A673 (cell line): ENCODE data around the gene FECH. TPM values are rescaled to one million over a fixed set of nuclear protein-coding genes. Genes with fewer than 3 reads are reported as not detected.
A peak's percentile ranks its signal among the peaks of the same experiment; 100 is the strongest.
"Not testable (repeated sequence)": the region's sequence is repeated elsewhere in the genome, so short reads cannot be mapped to it uniquely, and the experiment has no call there.

Source experiments
- BruUV-seq: library from RNA; stranded (reverse); fragments of 400-500 nt; replicated peaks from 2 replicates; lab custom pipeline; 2021; lab: Mats Ljungman, UMichigan
- CTCF ChIA-PET: fragments of 300-600 bp; sonication (Branson Sonifier 250); formaldehyde crosslinking; loops from one replicate; lab custom pipeline; 2022; ENCODE audit warnings: antibody characterized with exemption; lab: Charles Lee
- POLR2A ChIA-PET: fragments of 300-600 bp; sonication (Branson Sonifier 250); formaldehyde crosslinking; loops from one replicate; lab custom pipeline; 2022; ENCODE audit warnings: antibody characterized with exemption; ENCODE audit not compliant: low non-redundant PET; lab: Charles Lee
- DNase-seq: peaks from one replicate; pipeline ENCODE4 v3.0.0-alpha.2; 2015; ENCODE audit warnings: low spot score
- H3K27ac ChIP-seq: fragments of 200-600 bp; sonication (generic); 2 replicates; pipeline ENCODE4 v1.5.1; 2016; ENCODE audit warnings: mixed run types, low read depth, mild to moderate bottlenecking, mixed read lengths, antibody characterized with exemption, low read length; ENCODE audit not compliant: poor library complexity, severe bottlenecking
- H3K27me3 ChIP-seq: fragments of 200-600 bp; sonication (generic); replicated peaks from 2 replicates; pipeline ENCODE4 v1.6.1; 2017; ENCODE audit warnings: mixed run types, low read depth, mild to moderate bottlenecking, mixed read lengths, antibody characterized with exemption, low read length; ENCODE audit not compliant: insufficient read depth, poor library complexity
- H3K36me3 ChIP-seq: fragments of 200-600 bp; sonication (generic); 2 replicates; pipeline ENCODE4 v1.6.1; 2016; ENCODE audit warnings: mixed run types, mild to moderate bottlenecking, mixed read lengths, antibody characterized with exemption, low read length; ENCODE audit not compliant: insufficient read depth, poor library complexity, severe bottlenecking
- H3K4me1 ChIP-seq: fragments of 200-600 bp; sonication (generic); 2 replicates; pipeline ENCODE4 v1.6.1; 2017; ENCODE audit warnings: mixed run types, mild to moderate bottlenecking, mixed read lengths, antibody characterized with exemption, low read length; ENCODE audit not compliant: insufficient read depth, poor library complexity, severe bottlenecking
- H3K4me3 ChIP-seq: fragments of 200-600 bp; sonication (generic); 2 replicates; pipeline ENCODE4 v1.5.1; 2016; ENCODE audit warnings: low read depth, mixed run types, mild to moderate bottlenecking, mixed read lengths, low read length; ENCODE audit not compliant: poor library complexity, severe bottlenecking
- H3K9me3 ChIP-seq: fragments of 200-600 bp; sonication (generic); 2 replicates; pipeline ENCODE4 v1.6.1; 2016; ENCODE audit warnings: mixed run types, low read depth, mild to moderate bottlenecking, mixed read lengths, antibody characterized with exemption, low read length; ENCODE audit not compliant: poor library complexity, severe bottlenecking
- CTCF ChIP-seq: fragments of 300-800, 200-600 bp; sonication (generic); conservative IDR thresholded peaks from 2 replicates; pipeline ENCODE4 v1.5.1; 2017; ENCODE audit warnings: low read depth, mild to moderate bottlenecking, antibody characterized with exemption, low read length, moderate library complexity, mixed read lengths
- EZH2 ChIP-seq: fragments of 200-600 bp; sonication (generic); IDR thresholded peaks from 2 replicates; pipeline ENCODE4 v1.6.1; 2017; ENCODE audit warnings: borderline replicate concordance, low read depth, mild to moderate bottlenecking, mixed read lengths, antibody characterized with exemption, low read length; ENCODE audit not compliant: poor library complexity, severe bottlenecking
- intact Hi-C: fragments of 100-400 bp; cut with micrococcal nuclease; formaldehyde crosslinking; loops from one replicate; pipeline ENCODE4 v1.10.0; 2022; ENCODE audit not compliant: unreplicated experiment
- total RNA-seq: library from RNA; stranded (reverse); gene quantifications from 2 replicates; pipeline ENCODE4 v1.2.3, GENCODE V29; 2021

The FECH gene
- total RNA-seq, 1 experiment from 2014 or later, result 65.4 TPM

- H3K9me3 ChIP-seq, result no peaks in the 10 kb centered on the region
- peaks cover 26% of the 10 kb centered on the region for H3K36me3 ChIP-seq
- H3K27ac ChIP-seq, result no peak overlapping the region
- no peaks in the 10 kb centered on the region for H3K27me3 ChIP-seq
- no peaks in the 10 kb centered on the region for H3K4me1 ChIP-seq
- no TSS peak for BruUV-seq
- DNase-seq, result no peak
- no peak for TF ChIP-seq EZH2
- TF ChIP-seq CTCF, result no peak
- ChIA-PET POLR2A (interaction anchor here (0.7 kb wide), 1 partner anchor 27 kb away, joined by 4 read pairs; no protein-coding TSS in a partner anchor), CTCF (no interaction called here)
- H3K4me3 ChIP-seq, result no peak overlapping the region
- intact Hi-C loops, result no loop called here
These were observed 8.8 kb upstream of the FECH start for GRCh38 chr18:57595347-57595746.

- H3K27me3 ChIP-seq, POLR2A ChIA-PET, H3K9me3 ChIP-seq, H3K36me3 ChIP-seq, DNase-seq, H3K4me1 ChIP-seq, CTCF ChIA-PET, intact Hi-C loops, H3K27ac ChIP-seq, BruUV-seq, H3K4me3 ChIP-seq: not testable (repeated sequence)
These were observed 6.2 kb upstream of the FECH start for GRCh38 chr18:57592716-57593115.

- H3K36me3 ChIP-seq, result no peaks in the 10 kb centered on the region
- intact Hi-C loops, result no loop called here
- POLR2A ChIA-PET, result no interaction called here
- TF ChIP-seq CTCF (no peak), EZH2 (no peak)
- BruUV-seq, result no TSS peak
- no peak overlapping the region for H3K4me3 ChIP-seq
- H3K9me3 ChIP-seq, result no peaks in the 10 kb centered on the region
- no peak for DNase-seq
- H3K27me3 ChIP-seq, result no peaks in the 10 kb centered on the region
- CTCF ChIA-PET, result no interaction called here
- no peak overlapping the region for H3K27ac ChIP-seq
- peaks cover 14% of the 10 kb centered on the region for H3K4me1 ChIP-seq
These were observed 2.7 kb upstream of the FECH start for GRCh38 chr18:57589161-57589560.

GRCh38 chr18:57587098-57587661 lies 678 bp upstream of the FECH start:
- Histone ChIP-seq H3K27ac (peak overlapping the region; percentile 85), H3K9me3 (no peaks in the 10 kb centered on the region), H3K27me3 (no peaks in the 10 kb centered on the region), H3K4me3 (peak overlapping the region; percentile 89), H3K4me1 (peaks cover 14% of the 10 kb centered on the region), H3K36me3 (no peaks in the 10 kb centered on the region)
- DNase-seq, result no peak
- intact Hi-C loops, result no loop called here
- TF ChIP-seq EZH2, result no peak
- no peak for TF ChIP-seq CTCF
- POLR2A ChIA-PET, result no interaction called here
- no TSS peak for BruUV-seq
- CTCF ChIA-PET, result no interaction called here
